ENCODE measurements around the gene DEFB132.

DNA sequence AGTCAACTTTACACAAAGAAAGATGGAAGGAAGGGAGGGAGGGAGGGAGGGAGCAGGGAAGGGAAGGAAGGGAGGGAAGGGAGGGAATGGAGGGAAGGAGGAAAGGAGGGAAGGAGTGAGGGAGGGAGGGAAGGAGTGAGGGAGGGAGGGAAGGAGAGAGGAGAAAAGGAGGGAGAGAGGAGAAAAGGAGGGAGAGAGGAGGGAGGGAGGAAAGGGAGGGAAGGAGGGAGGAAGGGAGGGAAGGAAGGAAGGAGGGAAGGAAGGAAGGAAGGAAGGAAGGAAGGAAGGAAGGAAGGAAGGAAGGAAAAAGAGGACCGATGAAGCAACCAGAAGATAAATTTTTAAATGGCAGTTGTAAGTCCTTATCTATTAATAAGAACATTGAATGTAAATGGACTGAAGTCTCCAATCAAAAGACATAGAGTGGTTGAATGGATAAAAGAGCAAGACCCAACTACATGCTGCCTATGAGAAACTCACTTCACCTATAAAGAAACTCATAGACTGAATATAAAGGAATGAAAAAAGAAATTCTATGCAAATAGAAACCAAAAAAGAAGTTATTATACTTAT lies 36.2 kb upstream of the DEFB132 start:
- TF ChIP-seq CTCF (conservative IDR thresholded peaks at IDR 0.05; ENCODE audit: low read depth in 2 of 2) (no peak), ETS1 (IDR thresholded peaks at IDR 0.05) (no peak), JUNB (IDR thresholded peaks at IDR 0.05; ENCODE audit: unreplicated experiment) (no peak), EZH2phosphoT487 (IDR thresholded peaks at IDR 0.05; ENCODE audit: unreplicated experiment) (no peak), EZH2 (IDR thresholded peaks at IDR 0.05; ENCODE audit: low read depth, unreplicated experiment) (no peak), ZNF331 (CRISPR knock-in tag; IDR thresholded peaks at IDR 0.05; ENCODE audit: low read depth) (no peak), REST (IDR thresholded peaks at IDR 0.05; ENCODE audit: unreplicated experiment) (no peak)

Measured in GM23338 (cell line).